SKM-1 (cell line): ENCODE measurements around the gene TK2.

Experiments used
- DNase-seq: peaks from one replicate; lab custom pipeline; 2025; ENCODE audit not compliant: unreplicated experiment; lab: John Stamatoyannopoulos, UW

The TK2 gene

DNA sequence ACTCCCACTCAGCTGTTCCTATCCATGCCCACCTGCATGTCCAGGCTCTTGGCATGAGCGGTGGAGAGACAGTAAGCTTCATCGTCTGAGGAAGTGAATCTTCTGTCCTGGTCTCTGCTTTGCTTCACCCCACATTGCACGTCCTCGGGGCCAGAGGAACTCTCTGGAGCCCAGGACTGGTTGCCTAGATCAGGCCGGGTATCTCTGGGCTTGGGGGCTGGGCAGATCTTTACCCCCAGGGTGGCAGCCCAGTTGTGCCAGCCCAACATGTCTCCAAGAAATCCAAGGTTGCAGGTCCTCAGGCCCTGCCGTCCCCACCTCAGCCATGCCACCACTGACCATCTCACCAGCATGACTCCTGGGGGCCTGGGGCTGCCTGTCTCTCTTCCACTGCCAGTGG is 64.5 kb downstream of the TK2 start:
- DNase-seq, result no peak

DNA sequence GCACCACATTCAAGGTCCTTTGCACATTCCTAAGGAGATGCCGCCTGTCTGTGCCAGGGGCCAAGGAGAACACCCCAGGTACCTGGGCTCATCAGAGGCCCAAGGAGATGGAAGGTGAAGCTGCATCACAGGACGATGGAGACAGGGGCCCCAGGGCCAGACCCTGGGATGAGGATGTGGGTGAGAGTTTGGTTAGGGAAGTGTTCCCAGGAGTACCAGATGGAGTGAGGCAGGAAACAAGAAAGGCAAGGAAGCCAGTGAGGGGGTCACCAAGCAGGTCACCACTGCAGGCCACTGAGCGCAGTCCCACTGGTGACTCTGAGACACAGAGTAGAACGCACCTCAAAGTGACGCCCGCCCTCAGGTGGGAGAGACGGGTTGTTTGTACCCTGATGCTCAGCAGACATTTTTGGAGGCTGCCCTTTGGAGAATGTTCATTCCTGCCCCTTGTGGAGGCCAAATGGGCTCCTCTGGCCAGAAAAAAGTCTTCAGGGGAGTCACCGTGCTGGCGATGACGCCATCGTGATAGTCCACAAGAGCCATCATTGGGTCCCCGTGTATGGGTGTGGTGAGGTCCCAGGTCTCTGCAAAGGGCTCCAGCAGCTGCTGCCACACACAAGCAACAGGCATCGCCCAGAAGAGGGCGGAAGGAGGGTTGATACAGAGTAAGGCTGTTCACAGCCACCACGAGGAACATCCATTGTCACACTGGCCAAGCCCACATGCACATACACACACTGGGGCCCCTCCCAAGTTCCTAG is 65.3 kb downstream of the TK2 start:
- no peak for DNase-seq

DNA sequence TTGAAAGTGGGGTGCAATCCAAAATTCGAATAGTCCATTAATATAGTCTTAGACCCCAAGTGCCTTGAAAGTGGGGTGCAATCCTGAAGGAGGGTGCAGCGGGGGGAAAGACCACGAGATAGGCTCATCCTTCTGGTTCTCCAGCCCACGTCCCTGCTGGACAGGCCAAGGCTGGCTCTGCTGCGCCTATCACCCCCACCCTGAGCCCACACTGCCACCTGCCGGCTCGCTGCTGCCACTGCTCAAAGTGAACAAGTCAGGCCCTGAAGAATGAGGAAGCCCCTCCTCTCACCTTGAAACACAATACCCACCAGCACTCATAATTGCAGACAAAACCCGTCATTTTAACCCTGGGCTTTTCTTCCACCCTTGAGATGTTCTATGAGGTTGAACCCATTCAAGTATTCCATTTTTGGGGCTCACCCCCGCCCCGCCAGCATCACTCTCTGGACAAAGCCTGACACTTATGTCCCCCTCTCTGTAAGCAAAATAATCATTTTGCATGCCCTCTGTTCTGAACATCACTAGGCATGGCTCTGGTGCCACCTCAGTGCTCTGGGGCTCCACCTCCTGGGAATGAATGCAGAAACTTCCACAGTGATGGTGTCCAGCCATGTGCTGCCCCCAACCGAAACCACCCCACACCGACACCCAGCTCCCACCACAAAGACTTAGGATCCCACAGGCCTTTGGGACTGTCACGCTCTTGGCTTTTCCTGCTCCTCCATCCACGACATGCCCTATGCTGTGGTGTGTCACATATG is 66.1 kb downstream of the TK2 start:
- DNase-seq, result peak; percentile 74

DNA sequence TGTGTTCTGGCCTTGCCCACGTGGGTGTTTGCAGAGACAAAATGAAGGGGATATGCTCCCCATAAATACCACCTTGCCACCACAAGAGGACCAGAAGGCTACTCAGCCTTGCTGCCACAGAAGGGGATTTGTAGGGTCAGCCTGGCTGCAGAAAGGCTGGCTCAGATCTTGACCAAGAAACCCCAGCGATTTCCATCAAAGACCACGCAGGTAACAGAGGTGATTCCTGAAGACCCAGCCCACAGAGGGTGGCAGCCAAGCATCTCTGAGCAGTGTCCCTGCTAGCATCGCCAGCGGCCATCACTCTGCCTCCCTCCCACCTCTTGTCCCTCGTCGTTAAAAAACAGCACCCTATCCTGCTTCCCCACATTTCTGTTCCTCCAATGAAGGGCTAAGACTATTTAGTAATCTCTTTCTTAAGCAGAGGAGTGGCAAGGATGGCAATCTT is 68.0 kb downstream of the TK2 start:
- no peak for DNase-seq

DNA sequence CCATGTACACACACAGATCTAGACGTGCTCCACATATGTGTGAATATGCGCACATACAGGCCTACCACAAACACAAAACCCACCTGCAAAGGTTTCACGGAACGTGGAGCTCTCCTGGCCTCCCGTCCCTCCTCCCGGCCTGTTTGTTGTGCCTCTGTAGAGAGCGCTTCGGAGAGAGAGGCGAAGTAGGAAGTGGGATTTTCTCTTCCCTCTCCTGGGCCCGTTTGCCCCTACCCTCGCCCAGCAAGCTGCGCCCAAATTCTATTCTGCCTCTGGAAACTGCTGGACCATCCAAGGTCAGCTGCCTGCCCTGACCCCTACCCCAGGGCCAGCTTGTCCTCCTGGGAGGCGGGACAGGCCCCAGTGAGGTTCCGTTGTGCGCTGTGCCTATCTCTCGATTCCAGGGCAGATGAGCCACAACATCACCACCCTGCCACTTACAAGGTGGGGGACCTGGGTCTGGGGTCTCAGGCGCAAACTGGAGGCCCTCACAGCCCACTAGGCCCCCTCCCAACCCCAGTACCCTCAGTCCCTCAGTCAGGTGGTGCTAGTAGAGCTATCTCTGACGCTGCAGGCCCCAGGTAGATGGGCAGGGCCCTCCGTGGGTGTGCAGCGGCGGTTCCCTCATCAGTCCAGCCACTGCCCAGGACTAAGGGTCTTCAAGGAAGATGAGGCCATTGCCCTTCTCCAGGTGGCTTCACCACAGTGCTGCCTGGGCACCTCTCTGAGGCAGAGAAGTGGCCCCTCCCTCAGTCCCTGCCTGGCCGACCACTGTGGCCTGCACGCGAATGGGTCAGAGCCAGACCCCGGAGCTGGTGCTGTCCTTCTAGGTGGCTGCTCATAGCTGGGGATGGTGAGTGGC is 68.6 kb downstream of the TK2 start:
- DNase-seq, result no peak

DNA sequence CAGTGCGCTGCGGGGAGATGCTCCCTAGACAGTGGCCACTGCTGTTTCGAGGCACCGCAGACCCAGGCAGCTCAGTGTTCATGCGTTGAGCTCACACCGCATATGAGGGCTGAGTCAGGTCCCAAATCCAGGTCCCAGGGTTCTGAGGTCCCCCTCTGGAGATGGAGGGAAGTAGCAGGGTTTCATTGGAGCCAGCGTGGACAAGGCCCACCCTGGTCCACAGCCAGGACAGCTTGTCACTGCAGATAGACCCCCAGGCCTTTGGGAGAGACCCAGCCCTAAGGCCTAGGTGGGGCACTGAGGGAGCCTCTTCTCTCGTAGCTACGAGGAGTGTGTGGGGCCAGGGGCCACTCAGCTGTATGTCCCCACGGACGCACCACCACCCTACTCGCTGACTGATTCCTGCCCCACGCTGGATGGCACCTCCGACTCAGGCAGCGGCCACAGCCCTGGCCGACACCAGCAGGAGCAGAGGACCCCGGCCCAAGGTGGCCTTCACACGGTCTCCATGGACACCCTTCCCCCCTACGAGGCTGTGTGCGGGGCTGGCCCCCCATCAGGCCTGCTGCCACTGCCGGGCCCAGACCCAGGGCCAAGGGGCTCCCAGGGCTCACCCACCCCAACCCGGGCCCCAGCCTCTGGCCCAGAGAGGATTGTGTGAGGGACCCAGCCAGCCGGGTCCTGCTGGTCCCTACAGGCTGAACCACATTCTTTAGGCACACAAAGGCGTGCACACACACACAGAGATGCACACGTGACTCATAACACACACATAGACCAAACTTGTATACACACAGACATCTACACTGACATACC is 69.4 kb downstream of the TK2 start:
- DNase-seq, result no peak

DNA sequence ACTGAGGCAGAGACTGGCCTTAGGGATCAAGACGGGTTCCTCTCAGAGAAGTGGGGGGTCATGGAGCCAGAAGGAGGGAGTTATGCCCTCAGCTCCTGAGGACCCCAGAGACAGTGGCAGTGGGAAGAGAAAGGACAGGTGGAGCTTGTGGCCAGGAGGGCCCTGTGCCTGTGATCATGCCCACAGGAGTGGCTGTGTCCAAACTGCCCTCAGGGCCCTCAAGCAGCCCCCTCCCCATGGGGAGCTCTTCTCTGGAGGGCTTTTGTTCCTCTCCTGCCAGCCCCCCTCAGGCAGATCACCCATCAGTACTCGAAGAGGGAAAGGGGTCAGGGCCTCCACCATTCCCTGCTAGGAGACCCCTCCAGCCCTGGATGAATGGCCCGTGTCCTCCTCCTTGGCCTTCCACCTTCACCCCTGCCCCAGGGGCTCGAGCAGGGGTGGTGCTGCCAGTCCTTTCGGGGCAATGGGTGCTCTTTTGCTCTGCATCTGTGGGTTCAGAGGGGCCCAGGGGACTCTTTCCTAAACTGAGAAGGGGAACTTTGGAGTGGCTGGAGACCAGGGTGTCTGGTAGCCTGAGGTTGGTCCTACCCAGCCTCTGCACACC is 70.2 kb downstream of the TK2 start:
- DNase-seq, result no peak

DNA sequence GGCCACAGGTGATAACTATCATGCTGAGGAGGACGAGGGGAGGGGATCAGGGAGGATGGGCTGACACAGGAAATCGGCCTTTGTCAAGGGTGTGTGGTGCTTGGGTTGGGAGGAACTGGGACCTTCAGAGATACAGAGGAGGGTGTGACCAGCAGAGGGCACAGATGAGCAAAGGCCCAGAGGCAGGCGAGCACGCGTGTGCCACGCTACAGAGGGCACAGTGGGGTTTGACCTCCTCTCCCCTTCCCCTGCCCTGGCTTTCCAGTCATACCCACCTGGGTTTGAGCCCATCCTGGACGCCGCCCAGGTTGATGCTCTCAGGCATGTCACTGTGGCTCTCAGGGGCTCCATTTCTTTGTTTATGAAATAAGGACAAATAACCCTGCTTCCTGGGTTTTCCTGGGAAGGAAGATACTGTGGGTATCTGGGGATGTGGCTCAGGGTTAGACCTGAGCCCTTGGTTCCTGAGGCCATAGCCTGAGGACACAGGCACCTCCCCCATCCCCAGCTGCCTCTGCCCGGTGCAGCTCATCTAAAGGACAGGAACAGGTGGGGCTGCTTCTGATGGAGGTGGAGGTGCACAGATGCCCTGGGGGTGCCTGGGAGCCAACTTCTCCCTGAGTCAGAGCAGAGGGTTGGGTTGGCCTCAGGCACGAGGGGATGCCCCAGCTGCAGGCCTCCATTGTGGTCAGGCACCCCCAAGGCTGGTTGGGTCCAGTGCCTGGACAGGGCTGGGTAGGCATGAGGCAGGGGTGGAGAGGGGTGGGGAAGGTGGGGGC is 71.0 kb downstream of the TK2 start:
- peak; percentile 77 for DNase-seq

DNA sequence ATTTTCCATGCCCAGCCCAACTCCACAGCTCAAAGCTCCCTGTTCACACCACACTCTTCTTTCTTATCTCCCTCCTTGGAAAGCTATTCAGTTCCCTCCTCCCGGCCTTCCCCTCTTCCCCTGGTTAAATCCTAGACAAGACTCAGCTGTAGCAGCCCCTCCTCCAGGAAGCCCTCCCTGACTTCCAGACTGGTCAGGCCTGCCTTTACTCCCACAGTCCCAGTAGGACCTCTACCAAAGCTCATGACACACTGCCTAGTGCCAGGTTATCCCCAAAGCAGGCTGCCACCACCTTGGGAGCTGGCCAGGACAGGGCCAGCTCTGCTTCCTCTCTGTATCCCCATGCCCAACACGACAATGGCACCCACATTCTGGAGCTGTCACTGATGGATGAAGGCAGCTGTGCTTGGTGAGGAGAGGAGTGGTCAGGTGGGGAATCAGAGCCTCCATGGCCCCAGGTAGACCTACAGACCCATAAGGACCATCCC is 72.8 kb downstream of the TK2 start:
- no peak for DNase-seq

DNA sequence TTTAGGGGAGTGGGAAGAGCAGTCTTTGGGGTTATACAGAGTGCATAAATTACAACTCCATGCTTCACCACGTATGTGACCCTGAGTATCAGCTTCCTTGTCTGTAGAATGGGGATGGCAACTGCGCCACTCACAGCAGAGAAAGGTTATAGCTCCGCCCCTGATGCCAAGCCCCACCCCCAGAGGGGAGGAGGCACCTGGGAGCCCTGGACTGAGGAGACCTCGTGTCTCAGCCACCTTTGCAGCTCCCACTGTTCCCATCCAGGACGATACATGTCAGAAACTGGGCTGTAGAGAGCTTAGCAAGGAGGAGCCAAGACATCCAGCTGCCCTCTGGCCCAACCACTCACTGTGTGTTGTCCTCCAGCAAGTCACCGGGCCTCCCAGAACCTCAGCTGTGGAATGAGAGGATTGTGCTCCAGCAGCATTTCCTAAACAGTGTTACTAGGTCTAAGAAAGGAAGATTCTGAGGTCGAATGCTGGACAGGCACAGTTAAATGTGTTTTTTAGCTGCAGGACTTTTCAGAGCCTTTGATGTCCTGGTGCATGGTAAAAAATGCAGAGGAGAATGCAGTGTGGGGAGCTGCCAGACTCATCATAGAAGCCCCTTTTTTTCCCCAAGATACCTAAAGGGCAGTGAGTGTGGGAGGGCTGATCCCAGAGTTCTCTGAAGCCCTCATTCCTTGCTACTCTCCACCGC is 73.4 kb downstream of the TK2 start:
- DNase-seq, result no peak

DNA sequence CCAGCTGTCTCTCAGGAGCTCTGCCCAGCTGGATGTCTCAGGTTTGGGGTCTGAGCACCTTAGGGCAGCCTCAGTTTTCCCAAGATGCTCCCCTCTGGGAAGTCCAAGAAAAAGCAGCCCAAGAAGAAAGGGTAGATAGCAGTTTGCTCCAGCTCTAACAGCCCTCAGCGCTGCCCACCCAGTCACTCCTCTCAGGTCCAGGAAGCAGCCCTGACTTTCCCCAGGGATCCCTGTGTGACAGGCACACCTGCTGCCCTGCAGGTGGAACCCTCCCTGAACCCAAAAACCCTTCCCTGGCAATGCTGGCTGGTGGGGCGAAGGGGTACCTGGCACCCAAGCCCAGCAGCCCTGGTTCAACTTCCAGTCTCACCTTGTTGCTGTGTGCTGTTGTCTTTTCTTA is 74.7 kb downstream of the TK2 start:
- DNase-seq, result no peak

DNA sequence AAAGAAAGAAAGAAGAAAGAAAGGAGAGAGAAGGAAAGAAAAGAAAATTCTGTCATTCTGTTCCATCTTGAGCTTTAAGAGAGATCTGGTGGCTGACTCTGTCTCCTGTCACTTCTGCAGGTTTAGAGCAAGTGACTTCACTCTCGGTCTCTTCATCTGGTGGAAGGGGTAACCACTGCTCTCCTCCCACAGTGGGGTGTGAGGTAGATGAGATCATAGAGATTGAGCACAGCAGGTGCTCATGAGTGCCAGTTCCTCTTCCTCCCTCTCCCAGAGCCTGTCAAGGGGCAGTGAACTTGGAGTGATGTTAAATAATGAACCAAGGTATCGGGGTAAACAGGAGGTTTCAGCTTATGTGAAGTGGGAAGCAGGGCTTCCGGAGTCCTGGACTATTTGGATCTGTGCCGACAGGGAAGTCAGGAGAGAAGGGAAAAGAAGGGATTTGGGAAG is 75.1 kb downstream of the TK2 start:
- DNase-seq, result peak; percentile 42

DNA sequence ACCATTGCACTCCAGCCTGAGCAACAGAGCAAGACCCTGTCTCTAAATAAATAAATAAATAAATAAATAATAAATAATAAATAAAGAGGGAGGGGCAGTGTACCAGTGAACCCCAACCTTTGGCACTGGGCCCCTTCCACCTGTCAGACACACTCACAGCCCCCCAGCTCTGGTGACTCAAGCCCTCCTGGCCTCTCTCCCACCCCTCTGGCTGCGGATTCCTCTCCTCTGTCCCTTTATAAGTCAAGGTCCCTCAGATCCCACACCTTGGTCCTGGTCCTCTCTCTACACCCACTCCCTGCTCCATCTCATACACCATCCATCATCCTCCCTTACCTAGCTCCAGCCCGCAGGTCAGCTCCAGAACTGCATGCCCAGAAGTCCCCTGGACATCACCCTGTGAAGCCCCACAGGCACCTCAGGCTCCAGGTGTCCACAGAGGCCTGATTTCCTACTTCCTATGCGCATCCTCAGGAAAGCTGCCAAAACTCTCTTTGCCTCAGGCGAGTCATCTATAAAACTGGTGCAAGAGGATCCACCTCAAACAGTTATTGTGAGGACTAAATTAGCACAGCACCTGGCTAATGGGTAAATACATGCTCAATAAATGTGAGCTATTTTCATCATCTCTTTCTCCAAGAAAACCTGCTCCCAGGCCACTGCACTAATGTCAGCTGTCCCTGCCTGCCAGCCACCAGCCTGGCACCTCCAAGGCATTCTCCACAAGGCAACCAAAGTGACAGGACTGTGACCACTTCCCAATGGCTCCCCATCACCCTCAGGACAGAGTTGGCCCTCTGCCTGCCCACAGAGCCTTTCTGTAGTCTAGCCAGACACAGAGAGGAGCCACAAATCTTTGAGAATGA is 76.0 kb downstream of the TK2 start:
- DNase-seq, result no peak

DNA sequence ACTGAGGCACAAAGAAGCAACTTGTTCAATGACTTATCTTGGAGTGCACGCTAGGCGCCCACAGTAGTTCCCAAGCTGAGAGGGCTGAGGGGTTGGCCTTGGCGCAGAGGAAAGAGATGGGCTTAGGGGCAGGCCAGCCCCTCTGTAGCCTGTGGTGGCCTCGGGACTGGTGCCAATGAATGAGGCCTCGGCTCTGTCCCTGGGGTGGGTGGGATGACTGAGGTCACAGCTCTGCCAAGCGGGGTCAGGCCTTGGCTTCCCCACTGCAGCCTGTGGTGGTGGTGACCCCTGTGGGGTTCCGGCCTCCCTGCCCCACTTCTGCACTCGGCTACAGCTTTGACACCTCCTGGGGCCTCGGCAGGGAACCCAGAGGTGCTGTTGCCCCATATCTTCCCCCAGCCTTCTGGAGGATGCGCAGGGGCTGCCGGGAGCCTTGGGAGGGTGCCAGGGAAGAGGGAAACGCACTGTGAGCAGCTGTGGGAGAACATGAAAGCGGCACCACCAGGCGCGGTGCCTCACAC is 76.8 kb downstream of the TK2 start:
- DNase-seq, result no peak

DNA sequence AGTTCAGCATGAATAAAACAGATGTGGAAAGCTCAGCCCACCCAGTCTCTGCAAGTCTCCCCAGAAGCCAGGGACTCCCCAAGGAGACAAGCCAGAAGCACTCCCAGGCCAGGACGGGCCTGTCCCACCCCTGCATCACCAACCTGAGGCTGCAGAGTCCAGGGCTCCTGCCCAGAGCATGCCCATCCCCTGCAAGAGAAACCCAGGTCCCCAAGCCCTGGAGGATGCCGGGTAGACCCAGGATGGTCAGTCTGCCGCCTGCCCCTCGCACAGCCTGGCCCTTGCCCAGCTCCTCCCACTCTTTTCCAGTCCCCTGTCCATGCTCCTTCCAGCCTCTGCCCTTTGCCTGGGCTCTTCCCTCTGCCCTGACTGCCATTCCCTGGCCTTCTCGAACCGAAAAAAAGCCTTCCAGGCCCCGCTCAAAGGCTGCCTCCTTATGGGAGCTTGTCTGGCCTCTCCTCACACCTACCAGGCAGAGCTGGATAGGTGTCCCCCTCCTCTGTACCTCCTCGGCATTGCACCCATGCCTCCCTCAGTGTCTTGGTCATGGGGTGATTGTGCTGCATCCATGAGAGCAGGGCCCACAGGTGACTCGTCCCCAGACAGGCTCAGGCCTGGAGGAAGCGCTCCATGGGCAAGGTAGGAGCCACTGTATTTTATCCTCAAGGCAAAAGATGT is 78.1 kb downstream of the TK2 start:
- DNase-seq, result no peak

DNA sequence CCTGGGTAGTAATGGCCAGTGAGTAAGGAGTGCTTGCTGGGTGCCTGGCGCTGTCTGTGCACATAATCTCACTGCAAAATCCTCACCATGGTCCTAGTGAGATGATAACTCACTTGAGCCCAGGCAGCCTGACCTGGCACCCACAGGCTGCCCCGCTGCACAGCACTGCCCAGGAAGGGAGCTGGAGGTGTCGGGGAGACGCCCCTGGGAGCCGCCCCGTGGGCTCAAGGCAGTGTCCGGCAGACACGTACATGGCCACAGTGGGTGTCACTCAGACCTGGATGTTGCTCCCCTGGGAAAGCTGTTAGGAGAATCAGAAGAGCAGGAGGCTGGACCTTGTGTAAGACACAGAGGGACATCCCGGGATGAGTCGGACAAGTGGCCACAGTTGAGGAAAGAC is 78.7 kb downstream of the TK2 start:
- no peak for DNase-seq

DNA sequence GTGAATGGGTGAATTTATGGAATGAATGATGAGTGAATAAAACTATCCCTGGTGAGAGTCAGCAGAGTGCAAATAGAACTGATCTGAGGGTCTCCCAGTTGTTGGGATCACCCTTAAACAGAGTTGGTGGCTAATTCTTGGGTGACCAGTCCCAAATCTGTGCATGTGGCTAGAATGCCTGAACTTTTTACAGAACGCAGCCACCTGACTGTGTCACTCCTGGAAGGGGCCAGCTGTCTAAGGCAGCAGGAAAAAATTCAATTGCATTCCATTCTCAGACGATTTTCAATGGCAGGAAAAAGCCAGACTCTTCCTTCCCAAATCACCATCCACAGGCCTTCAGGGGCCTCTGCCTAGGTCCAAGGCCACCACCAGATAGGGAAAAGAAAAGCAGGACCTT is 79.4 kb downstream of the TK2 start:
- no peak for DNase-seq
